ENCODE results near the gene BRF1. TPM values are rescaled to one million over a fixed set of nuclear protein-coding genes. Genes with fewer than 3 reads are reported as not detected.

BRF1 gene
- polyA plus RNA-seq, 1 of the 3 experiments (the other 2 are of a cell fraction) = 15.7 TPM

GRCh38 chr14:105333613-105334364 is 33.0 kb upstream of the BRF1 start:
- peak; percentile 57 for DNase-seq
- Histone ChIP-seq H3K4me3 (ENCODE audit: low read depth in 2 of 2, low read length in 1 of 2) (no peak overlapping the region), H3F3A (replicated peaks; ENCODE audit: insufficient read depth) (no peaks in the 10 kb centered on the region), H2AFZ (ENCODE audit: low read depth) (no peak overlapping the region), H3K36me3 (replicated peaks in 1 of 2; ENCODE audit: control insufficient read depth in 1 of 2, insufficient read depth in 2 of 2, low read length in 1 of 2) (no peaks in the 10 kb centered on the region), H3K9me3 (no peaks in the 10 kb centered on the region), H3K79me2 (ENCODE audit: insufficient read depth) (peaks cover 31% of the 10 kb centered on the region), H3K9ac (no peak overlapping the region), H3K27ac (ENCODE audit: low read depth in 2 of 2, low read length in 1 of 2) (peak overlapping the region in 1 of 2 experiments; percentile 72; a peak in 2 of 4 replicates), H3K27me3 (ENCODE audit: insufficient read depth) (no peaks in the 10 kb centered on the region), H4K20me1 (ENCODE audit: insufficient read depth) (peaks cover 50% of the 10 kb centered on the region), H3K9me2 (no peaks in the 10 kb centered on the region), H3K4me1 (ENCODE audit: control insufficient read depth in 1 of 2, insufficient read depth in 2 of 2, low read depth in 1 of 2, low read length in 1 of 2) (peaks cover 0 to 64% of the 10 kb centered on the region in 2 experiments; a peak in 2 of 4 replicates), H3K4me2 (no peak overlapping the region)
- TF ChIP-seq, protein P1, sequence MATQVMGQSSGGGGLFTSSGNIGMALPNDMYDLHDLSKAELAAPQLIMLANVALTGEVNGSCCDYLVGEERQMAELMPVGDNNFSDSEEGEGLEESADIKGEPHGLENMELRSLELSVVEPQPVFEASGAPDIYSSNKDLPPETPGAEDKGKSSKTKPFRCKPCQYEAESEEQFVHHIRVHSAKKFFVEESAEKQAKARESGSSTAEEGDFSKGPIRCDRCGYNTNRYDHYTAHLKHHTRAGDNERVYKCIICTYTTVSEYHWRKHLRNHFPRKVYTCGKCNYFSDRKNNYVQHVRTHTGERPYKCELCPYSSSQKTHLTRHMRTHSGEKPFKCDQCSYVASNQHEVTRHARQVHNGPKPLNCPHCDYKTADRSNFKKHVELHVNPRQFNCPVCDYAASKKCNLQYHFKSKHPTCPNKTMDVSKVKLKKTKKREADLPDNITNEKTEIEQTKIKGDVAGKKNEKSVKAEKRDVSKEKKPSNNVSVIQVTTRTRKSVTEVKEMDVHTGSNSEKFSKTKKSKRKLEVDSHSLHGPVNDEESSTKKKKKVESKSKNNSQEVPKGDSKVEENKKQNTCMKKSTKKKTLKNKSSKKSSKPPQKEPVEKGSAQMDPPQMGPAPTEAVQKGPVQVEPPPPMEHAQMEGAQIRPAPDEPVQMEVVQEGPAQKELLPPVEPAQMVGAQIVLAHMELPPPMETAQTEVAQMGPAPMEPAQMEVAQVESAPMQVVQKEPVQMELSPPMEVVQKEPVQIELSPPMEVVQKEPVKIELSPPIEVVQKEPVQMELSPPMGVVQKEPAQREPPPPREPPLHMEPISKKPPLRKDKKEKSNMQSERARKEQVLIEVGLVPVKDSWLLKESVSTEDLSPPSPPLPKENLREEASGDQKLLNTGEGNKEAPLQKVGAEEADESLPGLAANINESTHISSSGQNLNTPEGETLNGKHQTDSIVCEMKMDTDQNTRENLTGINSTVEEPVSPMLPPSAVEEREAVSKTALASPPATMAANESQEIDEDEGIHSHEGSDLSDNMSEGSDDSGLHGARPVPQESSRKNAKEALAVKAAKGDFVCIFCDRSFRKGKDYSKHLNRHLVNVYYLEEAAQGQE (IDR thresholded peaks at IDR 0.05; ENCODE audit: low read depth, low read length) = no peak
- TF ChIP-seq TAF1 (IDR thresholded peaks at IDR 0.05; ENCODE audit: borderline replicate concordance, low read depth, low read length) (no peak), MEF2A (IDR thresholded peaks at IDR 0.05; ENCODE audit: borderline replicate concordance, low read depth) (no peak), JUND (IDR thresholded peaks at IDR 0.05) (no peak), EP300 (IDR thresholded peaks at IDR 0.05; ENCODE audit: borderline replicate concordance in 1 of 2, low read depth in 1 of 2, low read length in 1 of 2) (no peak), CHD2 (IDR thresholded peaks at IDR 0.05; ENCODE audit: low read length, partially characterized antibody) (no peak), EZH2phosphoT487 (IDR thresholded peaks at IDR 0.05; ENCODE audit: borderline replicate concordance, low read depth) (no peak), GABPA (IDR thresholded peaks at IDR 0.05; ENCODE audit: low read depth) (no peak), ZBTB33 (IDR thresholded peaks at IDR 0.05; ENCODE audit: borderline replicate concordance, low read depth) (no peak), ELF1 (IDR thresholded peaks at IDR 0.05) (no peak), SMC3 (IDR thresholded peaks at IDR 0.05; ENCODE audit: low read depth, low read length) (no peak), NRF1 (IDR thresholded peaks at IDR 0.05; ENCODE audit: low read depth, low read length) (no peak), RCOR1 (IDR thresholded peaks at IDR 0.05; ENCODE audit: low read length) (no peak)
- TF ChIP-seq, protein P2, sequence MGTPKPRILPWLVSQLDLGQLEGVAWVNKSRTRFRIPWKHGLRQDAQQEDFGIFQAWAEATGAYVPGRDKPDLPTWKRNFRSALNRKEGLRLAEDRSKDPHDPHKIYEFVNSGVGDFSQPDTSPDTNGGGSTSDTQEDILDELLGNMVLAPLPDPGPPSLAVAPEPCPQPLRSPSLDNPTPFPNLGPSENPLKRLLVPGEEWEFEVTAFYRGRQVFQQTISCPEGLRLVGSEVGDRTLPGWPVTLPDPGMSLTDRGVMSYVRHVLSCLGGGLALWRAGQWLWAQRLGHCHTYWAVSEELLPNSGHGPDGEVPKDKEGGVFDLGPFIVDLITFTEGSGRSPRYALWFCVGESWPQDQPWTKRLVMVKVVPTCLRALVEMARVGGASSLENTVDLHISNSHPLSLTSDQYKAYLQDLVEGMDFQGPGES (IDR thresholded peaks at IDR 0.05; ENCODE audit: low read depth, low read length) = no peak
- TF ChIP-seq, protein P3, sequence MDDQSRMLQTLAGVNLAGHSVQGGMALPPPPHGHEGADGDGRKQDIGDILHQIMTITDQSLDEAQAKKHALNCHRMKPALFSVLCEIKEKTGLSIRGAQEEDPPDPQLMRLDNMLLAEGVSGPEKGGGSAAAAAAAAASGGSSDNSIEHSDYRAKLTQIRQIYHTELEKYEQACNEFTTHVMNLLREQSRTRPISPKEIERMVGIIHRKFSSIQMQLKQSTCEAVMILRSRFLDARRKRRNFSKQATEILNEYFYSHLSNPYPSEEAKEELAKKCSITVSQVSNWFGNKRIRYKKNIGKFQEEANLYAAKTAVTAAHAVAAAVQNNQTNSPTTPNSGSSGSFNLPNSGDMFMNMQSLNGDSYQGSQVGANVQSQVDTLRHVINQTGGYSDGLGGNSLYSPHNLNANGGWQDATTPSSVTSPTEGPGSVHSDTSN (IDR thresholded peaks at IDR 0.05) = no peak
- CTCF ChIA-PET = interaction anchor here (0.7 to 1.9 kb wide), 7 partner anchors 9 to 131 kb away, joined by 3 to 11 read pairs (median 4); no protein-coding TSS in a partner anchor
- 83% methylated on average over 14 of the region's 18 CpGs for whole genome bisulfite sequencing (ENCODE audit: low lambda C conversion rate)
- POLR2A ChIA-PET = interaction anchor here (1.3 kb wide), 1 partner anchor 9 kb away, joined by 4 read pairs; no protein-coding TSS in a partner anchor

All from SK-N-SH (cell line).